Activated CD8-positive, alpha-beta memory T cell treated with anti-CD3 and anti-CD28 coated beads, Interleukin-2, amount 10 ng/mL, durations not matched to agents 7 days and 5 days (primary cell): ENCODE data around the gene CTRB1. TPM values are rescaled to one million over a fixed set of nuclear protein-coding genes. Genes with fewer than 3 reads are reported as not detected.
"Not testable (repeated sequence)": the region's sequence is repeated elsewhere in the genome, so short reads cannot be mapped to it uniquely, and the experiment has no call there.

Source experiments
- ATAC-seq: fragments of 150-1000 bp; cut with Tn5 transposase; one replicate; pipeline ENCODE4 v1.10.0; 2021; ENCODE audit warnings: moderate library complexity
- CTCF ChIA-PET: fragments of 350-600 bp; sonication (Branson Sonifier 250); formaldehyde crosslinking; loops from one replicate; lab custom pipeline; 2021; ENCODE audit warnings: antibody characterized with exemption; lab: Charles Lee
- DNase-seq: peaks from one replicate; pipeline ENCODE4 v3.0.0-alpha.2; 2020
- H3K27ac Mint-ChIP-seq: one replicate; pipeline ENCODE4 v1.8.0; 2021; ENCODE audit warnings: mild to moderate bottlenecking, mixed read lengths
- H3K27me3 Mint-ChIP-seq: one replicate; pipeline ENCODE4 v1.8.0; 2021; ENCODE audit warnings: mixed read lengths
- H3K36me3 Mint-ChIP-seq: one replicate; pipeline ENCODE4 v1.8.0; 2021; ENCODE audit warnings: mild to moderate bottlenecking, mixed read lengths
- H3K4me1 Mint-ChIP-seq: one replicate; pipeline ENCODE4 v1.8.0; 2021; ENCODE audit warnings: mixed read lengths
- H3K4me3 Mint-ChIP-seq: one replicate; pipeline ENCODE4 v1.8.0; 2021; ENCODE audit warnings: mild to moderate bottlenecking, moderate library complexity, mixed read lengths
- H3K9me3 Mint-ChIP-seq: one replicate; pipeline ENCODE4 v1.8.0; 2022; ENCODE audit warnings: low read depth, mixed read lengths
- total RNA-seq, 2 experiments: library from RNA; stranded (reverse); gene quantifications; one replicate each; pipeline ENCODE4 v1.2.3, GENCODE V29; 2021

CTRB1 gene
- total RNA-seq, 2 experiments from 2014 or later = not detected

DNA sequence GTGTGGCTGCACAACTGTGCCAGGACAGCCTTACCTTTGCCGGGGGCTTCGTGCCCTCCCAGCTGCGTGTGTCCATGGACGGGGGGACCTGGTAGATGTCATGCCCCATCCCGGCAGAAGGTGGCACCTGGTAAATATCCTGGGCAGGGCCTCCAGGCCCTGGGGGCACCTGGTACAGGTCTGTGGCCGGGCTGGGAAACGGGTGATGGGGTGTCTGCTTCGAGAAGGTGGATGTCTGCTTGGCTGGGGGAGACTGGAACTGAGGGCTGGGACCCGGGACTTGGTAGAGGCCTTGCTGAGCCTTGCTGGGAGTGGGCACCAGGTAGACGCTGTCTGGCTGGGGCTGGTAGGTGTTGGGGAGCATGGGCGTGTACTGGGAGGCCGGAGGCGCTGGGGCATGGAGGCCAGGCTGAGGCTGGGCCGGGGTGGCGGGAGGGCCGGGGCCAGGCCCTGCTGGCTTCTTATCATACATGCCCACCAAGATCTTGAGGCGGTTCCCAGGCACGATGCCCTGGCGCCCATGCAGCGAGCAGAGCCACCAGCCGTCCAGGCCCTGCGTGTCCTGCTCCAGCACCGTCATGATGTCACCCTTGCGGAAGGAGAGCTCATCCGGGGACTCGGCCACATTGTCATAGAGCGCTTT, 23.8 kb downstream of the CTRB1 start:
- H3K9me3 Mint-ChIP-seq, DNase-seq, H3K27ac Mint-ChIP-seq, ATAC-seq, H3K36me3 Mint-ChIP-seq, H3K4me1 Mint-ChIP-seq, H3K27me3 Mint-ChIP-seq, CTCF ChIA-PET, H3K4me3 Mint-ChIP-seq: not testable (repeated sequence)

GRCh38 chr16:75243667-75244224, 25.0 kb downstream of the CTRB1 start:
- Mint-ChIP-seq H3K9me3 (no peaks in the 10 kb centered on the region), H3K27ac (no peak overlapping the region), H3K4me1 (no peaks in the 10 kb centered on the region), H3K36me3 (no peaks in the 10 kb centered on the region), H3K27me3 (peaks cover 10% of the 10 kb centered on the region), H3K4me3 (no peak overlapping the region)
- CTCF ChIA-PET = interaction anchor here (0.6 to 0.7 kb wide), 2 partner anchors 10 to 338 kb away, joined by 3 read pairs; no protein-coding TSS in a partner anchor
- DNase-seq = no peak
- ATAC-seq = no peak

- Mint-ChIP-seq H3K9me3 (no peaks in the 10 kb centered on the region), H3K27me3 (peaks cover 13% of the 10 kb centered on the region), H3K4me1 (no peaks in the 10 kb centered on the region), H3K36me3 (no peaks in the 10 kb centered on the region), H3K27ac (no peak overlapping the region), H3K4me3 (no peak overlapping the region)
- ATAC-seq (no peak), DNase-seq (no peak)
- CTCF ChIA-PET = interaction anchor here (0.9 kb wide), 1 partner anchor 141 kb away, joined by 3 read pairs; no protein-coding TSS in a partner anchor
These were observed 25.5 kb downstream of the CTRB1 start for GRCh38 chr16:75244225-75244809.

DNA sequence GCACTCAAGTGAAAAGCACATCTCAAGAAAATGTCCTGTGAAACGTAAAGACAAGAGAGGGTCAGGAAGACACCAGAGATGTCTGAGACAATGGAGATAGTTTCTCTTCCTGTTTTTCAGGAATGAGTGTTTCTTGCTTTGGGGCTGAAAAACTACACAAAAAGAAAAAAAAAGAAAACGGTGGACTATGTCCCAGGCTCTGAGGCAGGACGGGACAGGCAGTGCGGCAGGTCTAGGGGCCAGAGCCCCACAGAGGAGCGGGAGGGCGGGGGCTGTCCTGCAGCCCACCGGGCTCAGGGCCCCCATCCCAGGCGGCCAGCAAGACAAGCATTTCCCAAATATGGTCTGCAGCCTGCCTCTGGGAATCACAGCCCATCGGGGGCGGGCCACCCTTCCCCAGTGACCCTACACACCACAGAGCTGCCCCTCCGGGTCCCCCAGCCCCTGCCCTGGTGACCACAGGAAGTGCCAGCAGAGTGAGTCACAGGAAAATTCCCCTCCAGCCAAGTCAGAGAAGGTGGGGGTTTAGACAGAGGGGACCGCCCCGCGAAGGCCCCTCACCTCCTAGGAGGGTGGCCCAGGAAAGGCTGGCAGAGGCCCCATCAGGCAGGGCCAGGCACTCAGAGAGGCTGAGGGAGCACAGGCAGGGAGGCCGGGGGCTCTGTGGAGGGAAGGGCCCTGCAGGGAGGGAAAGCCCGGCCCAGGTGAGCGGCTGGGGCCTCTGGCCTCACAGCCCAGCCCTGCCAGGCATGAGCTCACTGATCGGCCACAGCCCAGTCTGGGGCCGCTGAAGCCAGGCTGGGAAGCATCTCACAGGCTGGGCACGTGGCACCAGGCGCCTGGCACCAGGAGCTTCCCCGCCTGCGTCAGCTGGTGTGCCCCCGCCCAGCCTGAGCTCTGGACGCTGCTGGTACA, 26.3 kb downstream of the CTRB1 start:
- Mint-ChIP-seq H3K27me3 (peaks cover 21% of the 10 kb centered on the region), H3K27ac (no peak overlapping the region), H3K36me3 (no peaks in the 10 kb centered on the region), H3K4me1 (no peaks in the 10 kb centered on the region), H3K9me3 (no peaks in the 10 kb centered on the region), H3K4me3 (no peak overlapping the region)
- CTCF ChIA-PET = interaction anchor here (0.6 to 0.9 kb wide), 2 partner anchors 102 to 140 kb away, joined by 3 read pairs; no protein-coding TSS in a partner anchor
- DNase-seq (no peak), ATAC-seq (no peak)

- Mint-ChIP-seq H3K4me3 (no peak overlapping the region), H3K9me3 (no peaks in the 10 kb centered on the region), H3K4me1 (no peaks in the 10 kb centered on the region), H3K27me3 (peaks cover 26% of the 10 kb centered on the region), H3K27ac (no peak overlapping the region), H3K36me3 (no peaks in the 10 kb centered on the region)
- CTCF ChIA-PET = interaction anchor here (0.9 kb wide), 1 partner anchor 13 kb away, joined by 3 read pairs; no protein-coding TSS in a partner anchor
- DNase-seq (no peak), ATAC-seq (no peak)
These were observed 27.9 kb downstream of the CTRB1 start for GRCh38 chr16:75246504-75247205.

DNA sequence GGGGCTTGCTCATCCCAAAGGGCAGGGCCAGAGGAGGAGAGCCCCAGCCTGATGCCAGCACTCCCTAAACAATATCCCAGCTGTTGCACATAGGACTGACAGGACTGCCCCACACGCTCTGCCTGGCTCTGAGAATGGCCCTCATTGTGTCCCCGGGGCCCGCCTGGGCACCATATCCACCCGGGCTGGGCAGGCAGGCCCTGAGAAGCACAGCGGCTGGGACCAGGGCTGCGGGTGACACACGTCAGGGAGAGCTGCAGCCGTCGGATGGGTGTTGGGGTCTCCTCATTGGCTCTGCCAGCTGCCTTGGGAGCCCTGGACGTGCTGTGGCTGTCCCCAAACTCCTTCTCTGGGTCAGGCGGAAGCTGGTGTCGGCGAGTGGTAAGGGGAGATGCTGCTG, 28.5 kb downstream of the CTRB1 start:
- Mint-ChIP-seq H3K9me3 (no peaks in the 10 kb centered on the region), H3K4me1 (no peaks in the 10 kb centered on the region), H3K27ac (no peak overlapping the region), H3K27me3 (peaks cover 32% of the 10 kb centered on the region), H3K36me3 (no peaks in the 10 kb centered on the region), H3K4me3 (no peak overlapping the region)
- ATAC-seq = no peak
- no peak for DNase-seq
- CTCF ChIA-PET = interaction anchor here (0.5 to 1.6 kb wide), 2 partner anchors 14 to 37 kb away, joined by 3 read pairs; no protein-coding TSS in a partner anchor

DNA sequence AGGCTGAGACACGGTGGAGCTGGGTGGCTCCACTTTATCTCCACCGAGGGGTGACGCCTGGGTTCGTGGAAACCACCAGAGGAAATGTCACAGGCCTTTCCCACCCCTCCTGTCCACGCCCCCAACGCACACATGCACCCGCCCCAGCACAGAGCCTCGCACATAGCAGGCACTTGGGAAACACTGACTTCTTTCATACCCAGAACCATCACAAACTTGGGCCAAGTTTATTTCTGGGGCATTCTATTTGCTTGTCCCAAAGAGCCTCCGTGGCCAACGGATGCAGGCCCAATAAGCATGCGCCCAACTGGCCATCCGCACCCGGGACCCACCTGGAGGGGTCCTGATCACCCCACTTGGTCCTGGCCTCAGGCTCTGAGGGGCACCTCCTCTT, 29.4 kb downstream of the CTRB1 start:
- H3K9me3 Mint-ChIP-seq = no peaks in the 10 kb centered on the region
- no peak overlapping the region for H3K27ac Mint-ChIP-seq
- no peak overlapping the region for H3K4me3 Mint-ChIP-seq
- ATAC-seq (no peak), DNase-seq (no peak)
- peaks cover 41% of the 10 kb centered on the region for H3K27me3 Mint-ChIP-seq
- no peaks in the 10 kb centered on the region for H3K4me1 Mint-ChIP-seq
- H3K36me3 Mint-ChIP-seq = no peaks in the 10 kb centered on the region
- CTCF ChIA-PET = interaction anchor here (0.8 to 1.6 kb wide), 2 partner anchors 14 to 15 kb away, joined by 3 read pairs; no protein-coding TSS in a partner anchor

DNA sequence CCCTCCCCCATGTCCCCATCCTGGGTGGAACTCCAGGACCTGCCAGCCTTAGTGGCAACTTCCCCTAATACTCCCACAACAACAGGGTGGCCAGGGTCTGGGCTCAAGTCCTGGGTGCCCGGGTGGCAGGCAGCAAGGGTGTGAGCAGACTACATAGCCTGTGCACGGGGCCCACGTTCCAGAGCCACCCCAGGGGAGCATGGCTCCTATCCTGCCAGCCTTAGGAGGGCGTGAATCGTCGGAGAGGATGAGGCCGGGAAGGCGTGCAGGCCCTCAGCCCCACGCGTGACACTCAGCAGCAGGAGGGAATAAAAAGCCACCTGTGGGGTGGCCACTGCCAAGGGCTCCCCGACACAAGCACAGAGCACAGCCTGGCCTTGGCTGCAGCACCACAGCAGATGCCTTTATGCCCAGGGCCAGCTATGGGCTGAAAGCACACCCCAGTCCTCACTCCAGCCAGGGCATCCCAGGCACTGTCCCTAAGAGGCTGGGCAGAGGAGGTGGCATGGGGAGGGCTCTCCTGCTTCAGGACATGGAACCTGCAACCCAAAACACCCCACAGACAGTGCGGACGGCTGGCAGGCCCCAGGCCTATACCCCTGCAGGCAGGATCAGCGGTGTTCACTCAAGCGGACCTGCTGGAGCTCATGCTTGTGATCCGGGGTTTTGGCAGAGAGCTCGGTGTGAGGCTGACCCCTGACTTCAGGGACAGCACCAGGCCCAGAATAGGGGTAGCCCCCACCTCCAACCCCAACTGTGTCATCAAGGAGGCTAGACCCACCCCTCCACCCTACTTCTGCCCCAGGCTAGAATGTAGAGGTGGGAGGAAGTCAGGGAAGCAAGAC, 30.0 kb downstream of the CTRB1 start:
- H3K27me3 Mint-ChIP-seq = peaks cover 47% of the 10 kb centered on the region
- DNase-seq (no peak), ATAC-seq (no peak)
- no peaks in the 10 kb centered on the region for H3K4me1 Mint-ChIP-seq
- no peaks in the 10 kb centered on the region for H3K36me3 Mint-ChIP-seq
- CTCF ChIA-PET = interaction anchor here (1.6 to 1.9 kb wide), 2 partner anchors 15 kb away, joined by 3 to 11 read pairs; no protein-coding TSS in a partner anchor
- H3K4me3 Mint-ChIP-seq = no peak overlapping the region
- H3K27ac Mint-ChIP-seq = no peak overlapping the region
- no peaks in the 10 kb centered on the region for H3K9me3 Mint-ChIP-seq

DNA sequence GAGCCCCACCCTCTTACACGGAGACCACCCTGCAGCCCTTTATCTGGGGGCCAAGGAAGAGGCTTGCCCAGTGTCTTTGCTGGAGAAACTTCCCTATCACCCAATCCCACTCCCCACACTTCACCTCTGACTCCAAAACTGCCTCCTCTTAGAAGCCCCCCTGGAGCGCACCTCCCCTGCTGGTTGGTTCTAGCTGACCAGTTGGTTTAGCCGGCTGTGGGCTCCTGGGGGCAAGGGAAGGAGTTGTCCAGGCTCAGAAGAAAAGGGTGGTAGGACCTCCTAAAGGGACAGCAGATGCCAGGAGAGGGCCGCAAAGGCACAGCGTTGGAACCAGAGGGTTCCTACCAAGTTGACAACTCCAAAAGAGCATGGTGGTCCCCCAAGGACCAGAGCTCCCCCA, 30.7 kb downstream of the CTRB1 start:
- ATAC-seq (no peak), DNase-seq (no peak)
- Mint-ChIP-seq H3K27ac (no peak overlapping the region), H3K4me1 (no peaks in the 10 kb centered on the region), H3K9me3 (no peaks in the 10 kb centered on the region), H3K36me3 (no peaks in the 10 kb centered on the region), H3K4me3 (no peak overlapping the region), H3K27me3 (peaks cover 51% of the 10 kb centered on the region)
- CTCF ChIA-PET = interaction anchor here (1.9 kb wide), 1 partner anchor 16 kb away, joined by 11 read pairs; no protein-coding TSS in a partner anchor

DNA sequence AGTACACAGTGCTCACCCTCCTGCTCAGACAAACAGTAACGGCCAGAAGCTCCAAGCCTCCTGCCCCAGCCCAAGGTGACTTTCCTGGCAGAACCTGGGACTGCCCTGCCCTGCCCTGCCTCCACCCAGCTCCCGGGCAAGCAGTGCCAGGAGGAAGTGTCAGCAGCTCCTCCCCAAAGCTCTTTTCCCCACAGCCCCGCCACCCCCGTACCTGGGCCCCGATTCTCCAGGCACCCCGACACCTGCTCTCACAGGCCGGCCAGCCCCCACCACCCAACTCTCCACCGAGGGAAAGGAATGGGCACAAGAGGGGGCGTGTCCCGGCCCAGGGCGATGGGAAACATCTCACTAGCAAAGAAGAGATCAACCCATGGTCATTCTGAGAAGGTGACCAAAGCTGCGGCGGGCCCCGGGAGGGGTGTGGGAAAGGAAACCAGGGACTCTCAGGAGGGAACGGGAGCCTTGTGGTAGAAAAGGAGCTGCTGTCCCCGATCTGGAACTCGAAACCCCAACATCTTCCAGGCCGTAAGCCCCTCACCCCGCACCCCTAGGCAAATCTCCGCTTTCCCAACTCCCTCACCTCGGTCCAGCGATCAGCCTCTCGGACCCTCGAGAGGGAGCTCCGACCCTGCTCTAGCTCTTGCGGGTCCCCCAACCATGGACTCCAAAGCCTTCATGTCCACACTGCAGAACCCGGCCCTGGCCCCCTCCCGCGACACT, 31.5 kb downstream of the CTRB1 start:
- Mint-ChIP-seq H3K4me3 (no peak overlapping the region), H3K27ac (no peak overlapping the region), H3K4me1 (no peaks in the 10 kb centered on the region), H3K27me3 (peaks cover 59% of the 10 kb centered on the region), H3K9me3 (no peaks in the 10 kb centered on the region), H3K36me3 (no peaks in the 10 kb centered on the region)
- no peak for ATAC-seq
- no peak for DNase-seq
- CTCF ChIA-PET = interaction anchor here (1.9 kb wide), 1 partner anchor 17 kb away, joined by 11 read pairs; no protein-coding TSS in a partner anchor

DNA sequence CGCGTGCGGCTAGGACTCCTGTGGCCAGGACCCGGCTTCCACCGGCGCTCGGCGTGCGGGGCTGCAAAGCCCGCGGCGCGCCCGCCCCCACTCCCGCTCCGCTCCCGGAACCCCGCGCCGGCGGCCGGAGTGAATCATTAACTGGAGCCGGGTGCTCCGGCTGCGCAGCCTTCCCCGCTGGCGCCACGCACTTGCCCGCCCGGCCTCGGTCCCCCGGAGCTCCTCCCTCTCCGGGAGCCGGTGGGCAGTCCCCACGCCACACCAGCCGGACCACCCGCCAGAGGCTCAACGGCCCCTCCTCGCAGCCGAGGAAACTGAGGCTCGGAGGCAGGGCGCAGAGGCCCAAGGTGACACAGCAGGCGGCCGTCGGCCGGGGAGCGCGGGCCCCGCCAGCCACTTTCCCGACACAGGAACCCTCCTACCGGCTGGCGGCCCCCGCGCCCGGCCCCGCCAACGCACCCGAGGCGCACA, 32.1 kb downstream of the CTRB1 start:
- Mint-ChIP-seq H3K4me1 (no peaks in the 10 kb centered on the region), H3K4me3 (no peak overlapping the region), H3K27ac (no peak overlapping the region), H3K27me3 (peaks cover 59% of the 10 kb centered on the region), H3K36me3 (no peaks in the 10 kb centered on the region), H3K9me3 (no peaks in the 10 kb centered on the region)
- no peak for ATAC-seq
- CTCF ChIA-PET = interaction anchor here (1.9 kb wide), 1 partner anchor 17 kb away, joined by 11 read pairs; no protein-coding TSS in a partner anchor
- no peak for DNase-seq
